H1 (cell line): ENCODE measurements around the gene EPHA7. TPM values are rescaled to one million over a fixed set of nuclear protein-coding genes. Genes with fewer than 3 reads are reported as not detected.

Experiments
- CHD7 ChIP-seq: fragments of 300-600 bp; sonication (generic); IDR thresholded peaks from 2 replicates; pipeline ENCODE4 v1.7.1; 2012; ENCODE audit warnings: low read length, moderate library complexity, mild to moderate bottlenecking, inconsistent platforms; ENCODE audit not compliant: insufficient replicate concordance
- KDM1A ChIP-seq: fragments of 200-600, 300-600 bp; sonication (generic); IDR thresholded peaks from 2 replicates; pipeline ENCODE4 v1.7.1; 2016; ENCODE audit warnings: mild to moderate bottlenecking, low read length, borderline replicate concordance
- PHF8 ChIP-seq: fragments of 200-600 bp; sonication (generic); conservative IDR thresholded peaks from 2 replicates; pipeline ENCODE4 v1.7.1; 2012; ENCODE audit warnings: low read depth, mild to moderate bottlenecking, inconsistent platforms, low read length, moderate library complexity
- RNF2 ChIP-seq: fragments of 200-900, 300-1000 bp; sonication (generic); IDR thresholded peaks from 2 replicates; pipeline ENCODE4 v1.7.1; 2016; ENCODE audit warnings: borderline replicate concordance, low read depth, mild to moderate bottlenecking, antibody characterized with exemption, low read length; ENCODE audit not compliant: poor library complexity, severe bottlenecking; ENCODE audit errors: missing control alignments
- RXRA ChIP-seq: IDR thresholded peaks from 2 replicates; pipeline ENCODE4 v1.6.1; 2011; ENCODE audit warnings: low read depth, mild to moderate bottlenecking, low read length, moderate library complexity; ENCODE audit not compliant: insufficient read depth
- SIX5 ChIP-seq: IDR thresholded peaks from 2 replicates; pipeline ENCODE4 v1.6.1; 2011; ENCODE audit warnings: mild to moderate bottlenecking, low read depth, low read length
- SUZ12 ChIP-seq: fragments of 200-600 bp; sonication (generic); IDR thresholded peaks from 2 replicates; pipeline ENCODE4 v1.6.1; 2012; ENCODE audit warnings: mild to moderate bottlenecking, inconsistent platforms, low read length, moderate library complexity, mixed read lengths
- TEAD4 ChIP-seq: IDR thresholded peaks from 2 replicates; pipeline ENCODE4 v1.6.1; 2012; ENCODE audit warnings: low read depth, low read length, inconsistent platforms, mixed read lengths
- polyA plus RNA-seq, 7 experiments: library from polyadenylated mRNA; depleted of rRNA in 3 of 7; stranded (reverse) in 5 of 7; unstranded in 2 of 7; fragments of >200 nt in 5 of 7; fragments of 200-250 nt in 2 of 7; gene quantifications; 1 replicate in 5 of 7; 2 replicates in 1 of 7; 4 replicates in 1 of 7; pipeline versions ENCODE4 v1.2.1 to v1.2.3, GENCODE V29; 2011 to 2013; ENCODE audit warnings: missing spikeins in 2 of 7, mixed read lengths in 2 of 7
- total RNA-seq: library from RNA; stranded (reverse); fragmentation: NEBNext Ultra II Directional; extraction: Animal tissue kit (Norgen Biotek cat#: 25700); gene quantifications from 2 replicates; pipeline ENCODE4 v1.2.1, GENCODE V29; 2021

EPHA7 gene
- total and polyA plus RNA-seq, 2 of the 8 experiments (the other 6 are each of a cell fraction or from before 2014, with no cell fraction given), result 1.3 to 6.8 TPM

- TF ChIP-seq CHD7, result no peak
- no peak for TF ChIP-seq SIX5
- no peak for TF ChIP-seq RNF2
- no peak for TF ChIP-seq RXRA
- TF ChIP-seq KDM1A, result no peak
- TF ChIP-seq TEAD4, result no peak
- TF ChIP-seq SUZ12, result no peak
- TF ChIP-seq PHF8, result no peak
These were observed 147.1 kb downstream of the EPHA7 start (continued) for GRCh38 chr6:93272211-93272610.
